ENCODE data around the gene LRRC40. TPM values are rescaled to one million over a fixed set of nuclear protein-coding genes. Genes with fewer than 3 reads are reported as not detected.

LRRC40 gene
- total and polyA plus RNA-seq, 3 donors from 2014 or later = 10.1 to 22.1 (median 18.2) TPM

DNA sequence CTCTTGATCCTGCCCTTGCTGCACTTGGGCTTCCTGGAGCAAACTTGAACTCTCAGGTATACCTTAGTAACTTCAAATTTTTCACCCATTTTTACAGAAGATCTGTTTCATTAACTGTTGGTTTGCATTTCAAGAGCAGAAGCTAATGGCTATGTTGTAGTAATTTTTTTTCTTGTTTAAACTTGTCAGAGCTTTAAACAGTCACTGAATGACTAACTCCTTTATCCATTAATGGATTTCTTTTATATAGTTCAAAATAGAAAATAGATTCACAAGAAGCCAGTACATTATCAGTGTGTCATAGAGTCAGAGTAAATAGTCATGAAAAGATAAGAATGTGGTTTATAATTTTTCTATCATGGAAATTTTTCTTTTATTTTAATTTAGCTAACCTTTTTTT, 29.4 kb upstream of the LRRC40 start:
- H3K9me3 ChIP-seq = no peaks in the 10 kb centered on the region
- H3K4me3 ChIP-seq = no peak overlapping the region
- no peaks in the 10 kb centered on the region for H3K36me3 ChIP-seq (ENCODE audit: low read depth, missing control alignments)
- no peak overlapping the region for H3K27ac ChIP-seq
- H3K27me3 ChIP-seq = no peaks in the 10 kb centered on the region
- DNase-seq = no peak
- H3K4me1 ChIP-seq = no peaks in the 10 kb centered on the region
- TF ChIP-seq POLR2A (IDR thresholded peaks at IDR 0.05) = no peak
- TF ChIP-seq, protein P1, sequence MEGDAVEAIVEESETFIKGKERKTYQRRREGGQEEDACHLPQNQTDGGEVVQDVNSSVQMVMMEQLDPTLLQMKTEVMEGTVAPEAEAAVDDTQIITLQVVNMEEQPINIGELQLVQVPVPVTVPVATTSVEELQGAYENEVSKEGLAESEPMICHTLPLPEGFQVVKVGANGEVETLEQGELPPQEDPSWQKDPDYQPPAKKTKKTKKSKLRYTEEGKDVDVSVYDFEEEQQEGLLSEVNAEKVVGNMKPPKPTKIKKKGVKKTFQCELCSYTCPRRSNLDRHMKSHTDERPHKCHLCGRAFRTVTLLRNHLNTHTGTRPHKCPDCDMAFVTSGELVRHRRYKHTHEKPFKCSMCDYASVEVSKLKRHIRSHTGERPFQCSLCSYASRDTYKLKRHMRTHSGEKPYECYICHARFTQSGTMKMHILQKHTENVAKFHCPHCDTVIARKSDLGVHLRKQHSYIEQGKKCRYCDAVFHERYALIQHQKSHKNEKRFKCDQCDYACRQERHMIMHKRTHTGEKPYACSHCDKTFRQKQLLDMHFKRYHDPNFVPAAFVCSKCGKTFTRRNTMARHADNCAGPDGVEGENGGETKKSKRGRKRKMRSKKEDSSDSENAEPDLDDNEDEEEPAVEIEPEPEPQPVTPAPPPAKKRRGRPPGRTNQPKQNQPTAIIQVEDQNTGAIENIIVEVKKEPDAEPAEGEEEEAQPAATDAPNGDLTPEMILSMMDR (IDR thresholded peaks at IDR 0.05) = no peak
- intact Hi-C loops (cut with DNase I; ENCODE audit: low total_unique reads) = no loop called here

DNA sequence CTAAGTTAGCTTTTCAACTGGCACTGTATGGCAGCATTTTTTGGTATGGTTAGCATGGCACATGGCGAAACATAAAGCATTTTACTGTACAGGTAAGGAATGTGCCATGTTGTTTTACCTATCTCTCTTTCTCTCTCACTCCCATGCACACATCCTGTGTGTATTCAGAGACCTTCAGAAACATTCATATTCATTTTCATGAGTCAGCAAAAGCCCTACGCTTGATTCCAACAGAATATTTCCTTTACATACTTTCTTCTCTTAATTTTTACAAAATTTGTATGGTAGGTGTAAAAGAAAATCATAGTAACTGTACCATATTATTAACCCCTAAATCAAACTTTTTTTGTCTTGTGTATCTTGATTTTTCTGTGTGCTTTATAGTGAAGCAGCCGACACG, 26.1 kb upstream of the LRRC40 start:
- Histone ChIP-seq H3K27me3 (no peaks in the 10 kb centered on the region), H3K27ac (no peak overlapping the region), H3K36me3 (ENCODE audit: low read depth, missing control alignments) (no peaks in the 10 kb centered on the region), H3K9me3 (no peaks in the 10 kb centered on the region), H3K4me3 (no peak overlapping the region), H3K4me1 (no peaks in the 10 kb centered on the region)
- intact Hi-C loops (cut with DNase I; ENCODE audit: low total_unique reads) = no loop called here
- WGBS, 2 donors = 94 to 96% methylated on average over 4 of the region's 4 CpGs
- TF ChIP-seq POLR2A (IDR thresholded peaks at IDR 0.05) = no peak
- TF ChIP-seq, protein P1 (IDR thresholded peaks at IDR 0.05) = no peak
- no peak for DNase-seq

DNA sequence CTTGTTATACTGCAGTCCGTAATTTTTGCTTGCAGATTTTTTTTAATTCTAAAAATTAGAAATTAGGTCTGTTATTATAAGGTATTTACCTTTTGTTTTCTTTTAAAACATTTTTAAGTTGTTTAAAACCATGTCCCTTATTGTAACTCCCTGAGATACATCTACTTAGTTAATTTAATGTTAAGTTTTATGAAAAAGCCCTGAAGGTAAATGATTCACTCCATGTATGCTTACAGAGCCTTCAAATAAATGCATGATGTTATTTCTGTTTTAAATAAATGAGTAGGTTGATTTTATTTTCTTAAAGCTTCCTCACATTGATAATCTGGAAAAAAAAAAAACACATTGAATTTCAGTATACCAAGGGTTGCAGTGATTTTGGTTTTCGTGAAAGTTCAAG, 23.3 kb upstream of the LRRC40 start:
- WGBS, 2 donors = 91% methylated on average over 2 of the region's 2 CpGs
- TF ChIP-seq POLR2A (IDR thresholded peaks at IDR 0.05) = no peak
- TF ChIP-seq, protein P1 (IDR thresholded peaks at IDR 0.05) = no peak
- H3K4me3 ChIP-seq = no peak overlapping the region

DNA sequence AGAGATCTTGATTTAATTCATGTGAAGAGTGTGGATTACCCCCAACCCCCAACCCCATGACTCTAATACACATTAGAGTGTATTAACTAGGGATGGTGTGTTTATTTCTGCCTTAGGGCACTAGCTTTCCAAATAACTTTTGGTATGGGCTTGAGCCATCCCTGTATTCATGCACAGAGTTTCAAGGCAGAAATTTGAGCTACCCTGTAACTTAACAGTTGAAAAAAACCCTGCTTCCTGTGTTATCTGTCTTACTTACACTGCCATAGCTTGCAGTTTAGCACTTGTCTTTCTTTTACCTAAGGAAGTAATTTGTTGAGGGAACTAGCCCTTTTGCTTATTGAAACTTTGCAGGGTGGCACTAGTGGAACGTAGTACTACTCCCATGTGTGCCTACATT, 22.1 kb upstream of the LRRC40 start:
- TF ChIP-seq, protein P1 (IDR thresholded peaks at IDR 0.05) = no peak
- no peak for TF ChIP-seq POLR2A (IDR thresholded peaks at IDR 0.05)
- Histone ChIP-seq H3K36me3 (ENCODE audit: low read depth, missing control alignments) (no peaks in the 10 kb centered on the region), H3K9me3 (no peaks in the 10 kb centered on the region), H3K4me1 (peaks cover 17% of the 10 kb centered on the region), H3K27me3 (no peaks in the 10 kb centered on the region), H3K27ac (no peak overlapping the region), H3K4me3 (no peak overlapping the region)
- 34 to 55% methylated on average over 1 of the region's 1 CpG for WGBS, 2 donors
- no peak for DNase-seq
- intact Hi-C loops (cut with DNase I; ENCODE audit: low total_unique reads) = no loop called here

More for the DNA sequence above, 23.3 kb upstream of the LRRC40 start:
- no peaks in the 10 kb centered on the region for H3K27me3 ChIP-seq
- H3K9me3 ChIP-seq = no peaks in the 10 kb centered on the region
- DNase-seq = no peak
- no peak overlapping the region for H3K27ac ChIP-seq
- H3K4me1 ChIP-seq = peaks cover 7% of the 10 kb centered on the region
- no peaks in the 10 kb centered on the region for H3K36me3 ChIP-seq (ENCODE audit: low read depth, missing control alignments)
- intact Hi-C loops (cut with DNase I; ENCODE audit: low total_unique reads) = no loop called here

DNA sequence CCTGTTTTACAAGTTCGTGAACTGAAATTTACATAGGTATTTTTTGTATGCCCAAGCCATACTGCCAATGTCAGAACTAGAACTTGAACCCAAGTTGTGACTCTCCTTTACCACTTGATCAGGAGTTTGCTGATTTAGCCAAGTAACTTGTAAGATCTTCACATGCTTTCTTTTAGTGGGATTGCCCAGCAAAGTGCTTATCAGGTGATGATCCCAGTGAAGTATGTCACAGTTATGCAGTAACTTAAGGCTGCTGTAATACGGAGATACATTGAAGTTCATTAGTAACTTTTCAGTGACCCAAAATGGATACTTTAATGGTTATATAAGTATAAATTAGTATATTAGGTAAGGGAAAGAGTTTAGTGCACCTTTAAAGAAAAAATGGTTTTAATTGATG, 19.6 kb upstream of the LRRC40 start:
- H3K27me3 ChIP-seq = no peaks in the 10 kb centered on the region
- 76 to 91% methylated on average over 2 of the region's 2 CpGs for WGBS, 2 donors
- DNase-seq = no peak
- intact Hi-C loops (cut with DNase I; ENCODE audit: low total_unique reads) = no loop called here
- no peak for TF ChIP-seq POLR2A (IDR thresholded peaks at IDR 0.05)
- TF ChIP-seq, protein P1 (IDR thresholded peaks at IDR 0.05) = no peak
- H3K4me3 ChIP-seq = no peak overlapping the region
- H3K36me3 ChIP-seq (ENCODE audit: low read depth, missing control alignments) = no peaks in the 10 kb centered on the region
- H3K4me1 ChIP-seq = peaks cover 28% of the 10 kb centered on the region
- H3K27ac ChIP-seq = no peak overlapping the region
- no peaks in the 10 kb centered on the region for H3K9me3 ChIP-seq

Data from testis (tissue), 3 donors.